Placental pericyte (primary cell): ENCODE measurements around the gene ATP6V0A4. TPM values are rescaled to one million over a fixed set of nuclear protein-coding genes. Genes with fewer than 3 reads are reported as not detected.

Source experiments
- total RNA-seq: library from RNA; depleted of rRNA; stranded (reverse); fragments of >200 nt; gene quantifications from 2 replicates; pipeline ENCODE4 v1.2.3, GENCODE V29; 2012

Gene ATP6V0A4
- total RNA-seq, result 0.14 and 0.22 TPM in 2 replicates

DNA sequence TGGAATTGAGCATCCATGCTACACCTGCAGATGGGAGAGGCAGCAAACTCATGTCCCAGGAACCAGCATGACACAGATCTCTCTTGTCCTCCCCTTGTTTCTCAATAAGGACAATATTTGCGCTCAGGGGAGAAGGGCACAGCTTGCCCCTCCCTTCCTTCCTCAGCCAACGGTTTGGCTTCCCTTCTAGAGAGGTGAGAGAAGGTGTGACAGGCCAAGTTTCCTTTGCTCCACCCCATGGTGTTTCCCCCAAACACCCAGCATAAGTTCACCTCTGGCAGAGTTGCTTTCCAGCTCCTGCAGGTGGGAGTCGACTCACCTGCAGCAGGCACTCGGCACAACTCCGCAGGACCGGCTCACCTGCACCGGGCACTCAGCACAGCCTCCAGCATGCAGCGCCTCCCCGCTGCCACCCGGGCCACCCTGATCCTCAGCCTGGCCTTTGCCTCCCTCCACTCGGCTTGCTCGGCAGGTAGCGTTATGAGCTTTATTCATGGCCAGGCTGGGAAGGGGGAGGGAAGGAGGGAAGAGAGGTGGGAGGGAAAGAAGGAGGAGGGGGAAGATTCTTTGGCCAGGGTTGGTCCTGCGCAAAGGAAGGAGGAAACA, at the start of gene ATP6V0A4, which contains the start of gene TMEM213:
TSS of gene ATP6V0A4 (minus strand) at position 482 of the 606 bp plus-strand sequence. CDS start 26,949 bp downstream, outside the sequence.
TSS of gene TMEM213 (plus strand) at position 280 of the 606 bp plus-strand sequence. CDS start at position 391, 111 bp downstream.

GRCh38 chr7:138700857-138701536, 97.0 kb downstream of the ATP6V0A4 start, which contains the start of gene SVOPL:
SVOPL (minus strand) TSS chr7:138701362; CDS start chr7:138679045, 22,317 bp downstream.

Other genes with a start within 250 kb of the ATP6V0A4 start
- gene SVOPL, start 96.8 kb downstream of the ATP6V0A4 start, total RNA-seq, result under 0.01 TPM in 1 of 2 replicates, not detected in the other
- gene TMEM213, start 202 bp downstream of the ATP6V0A4 start, total RNA-seq, result not detected in 2 replicates
- 2.4 and 3.3 TPM in 2 replicates for gene KIAA1549, start 183.2 kb upstream of the ATP6V0A4 start, total RNA-seq
- 22.1 and 22.9 TPM in 2 replicates for gene ZC3HAV1L, start 237.8 kb upstream of the ATP6V0A4 start, total RNA-seq